A172 (cell line): ENCODE measurements around the gene KLHL5. TPM values are rescaled to one million over a fixed set of nuclear protein-coding genes. Genes with fewer than 3 reads are reported as not detected.
"Not testable (repeated sequence)": the region's sequence is repeated elsewhere in the genome, so short reads cannot be mapped to it uniquely, and the experiment has no call there.

Experiments
- DNase-seq: peaks from one replicate; pipeline ENCODE4 v3.0.0-alpha.2; 2015; ENCODE audit warnings: low spot score
- total RNA-seq: library from RNA; depleted of rRNA; stranded (reverse); fragments of >200 nt; shearing (Covaris generic); gene quantifications from 2 replicates; pipeline ENCODE4 v1.2.3, GENCODE V29; 2014

The KLHL5 gene
- total RNA-seq, 1 experiment from 2014 or later = 78.3 TPM

GRCh38 chr4:39097290-39097689, 35.3 kb downstream of the KLHL5 start:
- DNase-seq = no peak

- no peak for DNase-seq
Observed at GRCh38 chr4:39102297-39102696, 40.3 kb downstream of the KLHL5 start.

- DNase-seq = no peak
Observed at GRCh38 chr4:39103291-39103690, 41.3 kb downstream of the KLHL5 start.

- DNase-seq = no peak
Observed at GRCh38 chr4:39104255-39104654, 42.2 kb downstream of the KLHL5 start.

- DNase-seq = no peak
Observed at GRCh38 chr4:39106011-39106410, 44.0 kb downstream of the KLHL5 start.

- no peak for DNase-seq
Observed at GRCh38 chr4:39114436-39114835, 52.4 kb downstream of the KLHL5 start.

GRCh38 chr4:39118034-39118658, 56.1 kb downstream of the KLHL5 start:
- no peak for DNase-seq

GRCh38 chr4:39120418-39120817, 58.4 kb downstream of the KLHL5 start:
- DNase-seq = no peak

GRCh38 chr4:39124885-39125599, 63.0 kb downstream of the KLHL5 start:
- no peak for DNase-seq

- no peak for DNase-seq
Observed at GRCh38 chr4:39125600-39125985, 63.6 kb downstream of the KLHL5 start.

GRCh38 chr4:39126256-39127095, 64.4 kb downstream of the KLHL5 start:
- DNase-seq = no peak

GRCh38 chr4:39133623-39134022, 71.6 kb downstream of the KLHL5 start:
- no peak for DNase-seq

GRCh38 chr4:39134683-39135306, 72.8 kb downstream of the KLHL5 start:
- no peak for DNase-seq

GRCh38 chr4:39138227-39138626, 76.2 kb downstream of the KLHL5 start:
- not testable (repeated sequence) for DNase-seq

GRCh38 chr4:39146211-39146610, 84.2 kb downstream of the KLHL5 start:
- DNase-seq = no peak

GRCh38 chr4:39154009-39154408, 92.0 kb downstream of the KLHL5 start:
- no peak for DNase-seq

GRCh38 chr4:39157520-39157919, 95.5 kb downstream of the KLHL5 start:
- no peak for DNase-seq

- no peak for DNase-seq
Observed at GRCh38 chr4:39166177-39166576, 104.1 kb downstream of the KLHL5 start.

GRCh38 chr4:39166669-39167068, 104.6 kb downstream of the KLHL5 start:
- DNase-seq = no peak

- DNase-seq = peak; percentile 46
Observed at GRCh38 chr4:39169426-39169825, 107.4 kb downstream of the KLHL5 start.

- no peak for DNase-seq
Observed at GRCh38 chr4:39170301-39170700, 108.3 kb downstream of the KLHL5 start.
